Endothelial cell of umbilical vein (primary cell): ENCODE measurements around the gene PRSS53. TPM values are rescaled to one million over a fixed set of nuclear protein-coding genes. Genes with fewer than 3 reads are reported as not detected.

Source experiments
- BruUV-seq: library from RNA; stranded (reverse); fragments of 400-500 nt; replicated peaks from 2 replicates; lab custom pipeline; 2021; lab: Mats Ljungman, UMichigan
- CTCF ChIA-PET: fragments of 300-600, 350-600 bp; sonication (Branson Sonifier 250); formaldehyde crosslinking; loops from one replicate; lab custom pipeline; 2021; ENCODE audit warnings: antibody characterized with exemption, inconsistent platforms; lab: Charles Lee
- POLR2A ChIA-PET: fragments of 300-600, 350-600 bp; sonication (Branson Sonifier 250); formaldehyde crosslinking; loops from one replicate; lab custom pipeline; 2021; ENCODE audit warnings: antibody characterized with exemption, inconsistent platforms; lab: Charles Lee
- DNase-seq: peaks from one replicate; pipeline ENCODE4 v3.0.0-alpha.2; 2011; ENCODE audit warnings: low read depth, low spot score
- FAIRE-seq: peaks from 2 replicates; lab custom pipeline; 2011; peaks lifted over from hg19 to GRCh38; lab: Jason Lieb, UNC
- H2AFZ ChIP-seq: 2 replicates; pipeline ENCODE4 v1.6.0; 2012; ENCODE audit warnings: low read depth, low read length, control low read depth, inconsistent platforms
- H3K27ac ChIP-seq: 2 replicates; pipeline ENCODE4 v1.5.1; 2011; ENCODE audit warnings: low read depth, mild to moderate bottlenecking, control low read depth, low read length, moderate library complexity; ENCODE audit not compliant: insufficient read depth
- H3K27me3 ChIP-seq, 2 experiments: 2 replicates each; pipeline versions ENCODE4 v1.6.0 to v1.6.1; 2011; ENCODE audit warnings: low read length in 2 of 2, mixed read lengths in 1 of 2; ENCODE audit not compliant: control insufficient read depth in 2 of 2, insufficient read depth in 2 of 2
- H3K36me3 ChIP-seq, 2 experiments: 2 replicates in 1 of 2; 3 replicates in 1 of 2; pipeline ENCODE4 v1.5.1; 2011; ENCODE audit warnings: low read length in 2 of 2, mild to moderate bottlenecking in 1 of 2, moderate library complexity in 1 of 2; ENCODE audit not compliant: control insufficient read depth in 2 of 2, insufficient read depth in 2 of 2; ENCODE audit errors: extremely low read depth in 1 of 2
- H3K4me1 ChIP-seq: 3 replicates; pipeline ENCODE4 v1.5.1; 2011; ENCODE audit warnings: mild to moderate bottlenecking, low read length; ENCODE audit not compliant: control insufficient read depth, insufficient read depth; ENCODE audit errors: extremely low read depth
- H3K4me2 ChIP-seq: 2 replicates; pipeline ENCODE4 v1.6.1; 2011; ENCODE audit warnings: low read length, control low read depth, mixed read lengths; ENCODE audit not compliant: insufficient read depth
- H3K4me3 ChIP-seq, 3 experiments: fragments of 200-600 bp in 1 of 3; sonication (generic), shearing (Covaris generic) in 1 of 3; replicated peaks in 1 of 3; 2 replicates each; pipeline ENCODE4 v1.5.1; 2011 to 2016; ENCODE audit warnings: control low read depth in 3 of 3, low read length in 3 of 3, mild to moderate bottlenecking in 2 of 3, inconsistent platforms in 1 of 3, low read depth in 1 of 3, moderate library complexity in 1 of 3; ENCODE audit not compliant: insufficient read depth in 1 of 3
- H3K79me2 ChIP-seq: 2 replicates; pipeline ENCODE4 v1.6.0; 2012; ENCODE audit warnings: low read length, inconsistent platforms; ENCODE audit not compliant: control insufficient read depth, insufficient read depth
- H3K9ac ChIP-seq: replicated peaks from 2 replicates; pipeline ENCODE3; 2011; ENCODE audit warnings: low read length, control low read depth; ENCODE audit not compliant: insufficient read depth; ENCODE audit errors: extremely low read depth
- H3K9me1 ChIP-seq: replicated peaks from 3 replicates; pipeline ENCODE4 v1.6.0; 2011; ENCODE audit warnings: mild to moderate bottlenecking, low read length; ENCODE audit not compliant: control insufficient read depth, insufficient read depth; ENCODE audit errors: extremely low read depth
- H3K9me3 ChIP-seq: replicated peaks from 2 replicates; pipeline ENCODE4 v1.5.1; 2012; ENCODE audit warnings: low read length, inconsistent platforms; ENCODE audit not compliant: control insufficient read depth, insufficient read depth
- H4K20me1 ChIP-seq: replicated peaks from 2 replicates; pipeline ENCODE3; 2011; ENCODE audit warnings: mild to moderate bottlenecking, low read length; ENCODE audit not compliant: control insufficient read depth, insufficient read depth; ENCODE audit errors: extremely low read depth
- EZH2 ChIP-seq: IDR thresholded peaks from 2 replicates; pipeline ENCODE4 v1.6.1; 2012; ENCODE audit warnings: borderline replicate concordance, low read depth, mild to moderate bottlenecking, moderate library complexity, low read length, inconsistent platforms; ENCODE audit not compliant: severe bottlenecking
- FOS ChIP-seq: IDR thresholded peaks from 2 replicates; pipeline ENCODE4 v1.6.1; 2011; ENCODE audit warnings: mild to moderate bottlenecking, low read length, moderate library complexity, borderline replicate concordance; ENCODE audit not compliant: insufficient read depth
- GATA2 ChIP-seq: IDR thresholded peaks from 2 replicates; pipeline ENCODE4 v1.7.0; 2011; ENCODE audit warnings: low read depth, mild to moderate bottlenecking, moderate library complexity, mixed read lengths, low read length; ENCODE audit not compliant: insufficient read length, insufficient read depth
- JUN ChIP-seq: IDR thresholded peaks from 2 replicates; pipeline ENCODE4 v1.6.1; 2011; ENCODE audit warnings: borderline replicate concordance, low read depth; ENCODE audit not compliant: insufficient read length, insufficient read depth
- MYC ChIP-seq: IDR thresholded peaks from one replicate; pipeline ENCODE4 v1.6.1; 2011; ENCODE audit warnings: mild to moderate bottlenecking, low read depth, low read length
- POLR2A ChIP-seq: IDR thresholded peaks from 2 replicates; pipeline ENCODE4 v1.6.1; 2012; ENCODE audit warnings: low read depth, mild to moderate bottlenecking, control low read depth, low read length
- POLR2AphosphoS5 ChIP-seq: IDR thresholded peaks from 2 replicates; pipeline ENCODE4 v1.6.1; 2012; ENCODE audit warnings: low read depth, mild to moderate bottlenecking, control low read depth, low read length, moderate library complexity; ENCODE audit not compliant: insufficient read depth
- dilution Hi-C: fragments of 300-500 bp; cut with MboI; formaldehyde crosslinking; loops from one replicate; pipeline ENCODE4 v1.15.0; 2019; ENCODE audit warnings: low sequenced_read_pairs; ENCODE audit not compliant: extremely low pct_ligation_motif_present
- intact Hi-C: fragments of 100-400 bp; cut with micrococcal nuclease; formaldehyde crosslinking; loops from one replicate; pipeline ENCODE4 v1.10.0; 2022
- polyA plus RNA-seq, 4 experiments: library from polyadenylated mRNA; depleted of rRNA in 3 of 4; stranded (reverse) in 3 of 4; unstranded in 1 of 4; fragments of >200 nt; gene quantifications; 2 replicates each; pipeline versions ENCODE4 v1.2.1 to v1.2.3, GENCODE V29; 2011 to 2012; ENCODE audit warnings: missing spikeins in 1 of 4
- total RNA-seq: library from RNA; stranded (reverse); gene quantifications from 2 replicates; pipeline ENCODE4 v1.2.3, GENCODE V29; 2021
- TF ChIP-seq, protein P1 (sequence below): IDR thresholded peaks from 2 replicates; pipeline ENCODE4 v1.6.1; 2011; ENCODE audit not compliant: insufficient read depth, insufficient read length
- TF ChIP-seq, protein P2 (sequence below), 2 donors: IDR thresholded peaks; 1 replicate in 1 of 2; 2 replicates in 1 of 2; pipeline ENCODE4 v1.5.1; 2011; ENCODE audit warnings: low read length in 2 of 2, mild to moderate bottlenecking in 2 of 2, moderate library complexity in 2 of 2, control low read depth in 1 of 2, inconsistent platforms in 1 of 2, low read depth in 1 of 2; ENCODE audit not compliant: insufficient read depth in 1 of 2; ENCODE audit errors: extremely low read depth in 1 of 2

PRSS53 gene
- total and polyA plus RNA-seq, 2 donors (not counting 3 experiments of a cell fraction or from before 2014, with no cell fraction given), result 2.8 to 3.5 TPM

DNA sequence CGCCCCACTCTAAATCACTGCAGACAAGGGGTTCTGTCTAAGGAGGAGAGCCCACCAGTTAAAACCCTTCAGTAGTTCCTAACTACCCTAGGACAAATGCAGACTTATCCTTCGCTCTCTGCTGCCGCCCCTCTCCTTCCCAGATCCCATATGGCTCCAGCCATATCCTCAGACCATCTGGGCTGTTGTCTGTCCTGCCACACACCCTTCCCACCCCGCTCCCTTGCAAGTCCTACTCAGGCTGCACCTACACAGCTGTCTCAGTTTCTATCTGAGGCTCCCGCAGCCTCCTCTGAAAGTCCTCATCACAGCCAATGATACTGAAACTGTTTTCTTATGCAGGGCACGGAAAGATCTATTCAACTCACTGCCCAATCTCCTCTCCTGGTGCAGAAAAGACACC is 18.7 kb upstream of the PRSS53 start:
- Histone ChIP-seq H3K4me1 (peaks cover 12% of the 10 kb centered on the region), H2AFZ (peak overlapping the region; percentile 100), H3K4me3 (no peak overlapping the region), H3K9ac (no peak overlapping the region), H3K27me3 (no peaks in the 10 kb centered on the region), H3K36me3 (peaks cover 10 to 29% of the 10 kb centered on the region in 2 experiments), H3K27ac (no peak overlapping the region), H3K4me2 (no peak overlapping the region), H4K20me1 (no peaks in the 10 kb centered on the region), H3K9me3 (no peaks in the 10 kb centered on the region), H3K79me2 (peaks cover 11% of the 10 kb centered on the region), H3K9me1 (no peaks in the 10 kb centered on the region)
- dilution Hi-C loops, result no loop called here
- no TSS peak for BruUV-seq
- DNase-seq (no peak), FAIRE-seq (no peak)
- intact Hi-C loops, result loop anchor here (5.0 kb wide), 1 partner anchor 35 kb away; no protein-coding TSS in a partner anchor
- ChIA-PET CTCF (no interaction called here), POLR2A (no interaction called here)
- TF ChIP-seq, protein P1, sequence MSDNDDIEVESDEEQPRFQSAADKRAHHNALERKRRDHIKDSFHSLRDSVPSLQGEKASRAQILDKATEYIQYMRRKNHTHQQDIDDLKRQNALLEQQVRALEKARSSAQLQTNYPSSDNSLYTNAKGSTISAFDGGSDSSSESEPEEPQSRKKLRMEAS, result no peak
- no peak for TF ChIP-seq MYC
- TF ChIP-seq, protein P2, sequence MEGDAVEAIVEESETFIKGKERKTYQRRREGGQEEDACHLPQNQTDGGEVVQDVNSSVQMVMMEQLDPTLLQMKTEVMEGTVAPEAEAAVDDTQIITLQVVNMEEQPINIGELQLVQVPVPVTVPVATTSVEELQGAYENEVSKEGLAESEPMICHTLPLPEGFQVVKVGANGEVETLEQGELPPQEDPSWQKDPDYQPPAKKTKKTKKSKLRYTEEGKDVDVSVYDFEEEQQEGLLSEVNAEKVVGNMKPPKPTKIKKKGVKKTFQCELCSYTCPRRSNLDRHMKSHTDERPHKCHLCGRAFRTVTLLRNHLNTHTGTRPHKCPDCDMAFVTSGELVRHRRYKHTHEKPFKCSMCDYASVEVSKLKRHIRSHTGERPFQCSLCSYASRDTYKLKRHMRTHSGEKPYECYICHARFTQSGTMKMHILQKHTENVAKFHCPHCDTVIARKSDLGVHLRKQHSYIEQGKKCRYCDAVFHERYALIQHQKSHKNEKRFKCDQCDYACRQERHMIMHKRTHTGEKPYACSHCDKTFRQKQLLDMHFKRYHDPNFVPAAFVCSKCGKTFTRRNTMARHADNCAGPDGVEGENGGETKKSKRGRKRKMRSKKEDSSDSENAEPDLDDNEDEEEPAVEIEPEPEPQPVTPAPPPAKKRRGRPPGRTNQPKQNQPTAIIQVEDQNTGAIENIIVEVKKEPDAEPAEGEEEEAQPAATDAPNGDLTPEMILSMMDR (IDR thresholded peaks at IDR 0.05; ENCODE audit: extremely low read depth in 1 of 2, insufficient read depth in 1 of 2, low read depth in 1 of 2, low read length in 2 of 2), result no peak
- TF ChIP-seq POLR2AphosphoS5, result no peak
- no peak for TF ChIP-seq POLR2A
- no peak for TF ChIP-seq JUN
- no peak for TF ChIP-seq GATA2
- TF ChIP-seq FOS, result no peak
- no peak for TF ChIP-seq EZH2
